ENCODE results near the gene NTRK2. TPM values are rescaled to one million over a fixed set of nuclear protein-coding genes. Genes with fewer than 3 reads are reported as not detected.

NTRK2 gene
- total and polyA plus RNA-seq, 4 donors = 0.88 to 48.1 (median 28.2) TPM

DNA sequence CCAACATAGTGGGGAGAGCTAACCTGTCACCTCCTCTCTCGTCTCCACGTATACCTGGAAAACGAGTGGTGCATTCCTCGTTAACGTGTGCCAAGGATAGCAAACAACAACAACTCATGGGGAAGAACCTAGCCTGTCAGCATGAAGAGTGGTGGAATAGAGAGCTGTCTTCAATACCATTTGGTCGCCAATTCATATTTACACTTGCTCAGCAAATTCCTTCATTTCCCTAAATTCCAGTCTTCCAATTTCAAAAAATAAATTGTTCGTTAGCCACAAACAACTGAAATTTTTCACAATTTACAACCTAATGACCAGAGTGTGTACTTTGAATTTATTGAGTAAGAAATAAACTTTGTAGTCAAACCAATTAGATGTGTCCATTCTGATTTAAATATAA is 344.8 kb downstream of the NTRK2 start:
- ATAC-seq (ENCODE audit: low FRiP score) (no peak), DNase-seq (no peak)
- 92 to 93% methylated on average over 7 of the region's 7 CpGs for WGBS, 2 donors
- no peaks in the 10 kb centered on the region for H3K9me3 ChIP-seq (ENCODE audit: control insufficient read depth, low read length)
- no peak overlapping the region for H3K4me3 ChIP-seq (ENCODE audit: low read length in 2 of 2)
- no peaks in the 10 kb centered on the region for H3K36me3 ChIP-seq (ENCODE audit: control insufficient read depth in 1 of 2, insufficient read depth in 2 of 2, low read length in 1 of 2)
- intact Hi-C loops (cut with DNase I) = no loop called here
- H3K4me1 ChIP-seq (ENCODE audit: control insufficient read depth in 1 of 2, insufficient read depth in 2 of 2, low read length in 2 of 2) = no peaks in the 10 kb centered on the region
- no peaks in the 10 kb centered on the region for H3K27me3 ChIP-seq (ENCODE audit: control insufficient read depth in 1 of 2, insufficient read depth in 2 of 2, low read length in 1 of 2)
- no peak overlapping the region for H3K27ac ChIP-seq (ENCODE audit: low read depth in 1 of 2, low read length in 2 of 2)

DNA sequence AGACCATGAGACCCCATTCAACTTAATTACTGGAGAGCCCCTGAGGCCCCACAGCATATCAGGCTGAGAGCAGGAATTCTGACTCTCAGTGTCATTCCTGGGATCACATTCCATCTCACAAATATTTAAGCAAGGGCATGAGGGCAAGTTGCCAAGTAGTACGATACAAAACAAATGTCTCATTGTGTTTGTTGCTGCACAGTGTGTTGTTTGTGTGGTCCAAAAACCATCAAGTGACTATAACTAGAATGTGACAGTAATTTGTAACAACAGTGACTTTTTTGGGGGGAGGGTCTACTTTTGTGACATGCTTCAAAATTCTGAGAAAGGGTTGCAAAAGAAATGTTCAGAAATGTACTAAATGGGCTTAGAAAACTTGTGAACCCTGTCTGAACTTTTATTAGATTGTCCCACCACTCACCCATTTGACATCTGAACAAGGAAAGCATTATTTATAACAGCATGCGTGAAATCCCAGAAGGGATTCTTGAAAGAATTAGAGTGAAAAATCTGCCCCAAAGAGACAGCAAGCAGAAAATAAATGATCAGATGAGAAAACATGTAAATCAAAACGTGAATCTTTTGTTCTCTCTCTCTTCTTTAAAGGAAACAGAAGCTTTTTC is 347.0 kb downstream of the NTRK2 start:
- H3K27me3 ChIP-seq (ENCODE audit: control insufficient read depth in 1 of 2, insufficient read depth in 2 of 2, low read length in 1 of 2) = no peaks in the 10 kb centered on the region

GRCh38 chr9:85020791-85021190 is 351.3 kb downstream of the NTRK2 start:
- H3K27ac ChIP-seq (ENCODE audit: low read depth in 1 of 2, low read length in 2 of 2) = no peak overlapping the region
- H3K27me3 ChIP-seq (ENCODE audit: control insufficient read depth in 1 of 2, insufficient read depth in 2 of 2, low read length in 1 of 2) = no peaks in the 10 kb centered on the region
- DNase-seq (no peak), ATAC-seq (ENCODE audit: low FRiP score) (no peak)
- H3K9me3 ChIP-seq (ENCODE audit: control insufficient read depth, low read length) = no peaks in the 10 kb centered on the region
- no peaks in the 10 kb centered on the region for H3K4me1 ChIP-seq (ENCODE audit: control insufficient read depth in 1 of 2, insufficient read depth in 2 of 2, low read length in 2 of 2)
- no peaks in the 10 kb centered on the region for H3K36me3 ChIP-seq (ENCODE audit: control insufficient read depth in 1 of 2, insufficient read depth in 2 of 2, low read length in 1 of 2)
- H3K4me3 ChIP-seq (ENCODE audit: low read length in 2 of 2) = no peak overlapping the region
- WGBS, 2 donors = 41 to 43% methylated on average over 2 of the region's 2 CpGs
- intact Hi-C loops (cut with DNase I) = no loop called here

More for the DNA sequence above, 347.0 kb downstream of the NTRK2 start:
- no peak overlapping the region for H3K27ac ChIP-seq (ENCODE audit: low read depth in 1 of 2, low read length in 2 of 2)
- intact Hi-C loops (cut with DNase I) = no loop called here
- no peak for DNase-seq
- H3K4me3 ChIP-seq (ENCODE audit: low read length in 2 of 2) = no peak overlapping the region
- H3K9me3 ChIP-seq (ENCODE audit: control insufficient read depth, low read length) = no peaks in the 10 kb centered on the region
- 48 to 51% methylated on average over 3 of the region's 3 CpGs for WGBS, 2 donors
- no peaks in the 10 kb centered on the region for H3K4me1 ChIP-seq (ENCODE audit: control insufficient read depth in 1 of 2, insufficient read depth in 2 of 2, low read length in 2 of 2)
- H3K36me3 ChIP-seq (ENCODE audit: control insufficient read depth in 1 of 2, insufficient read depth in 2 of 2, low read length in 1 of 2) = no peaks in the 10 kb centered on the region
- ATAC-seq (ENCODE audit: low FRiP score) = no peak

GRCh38 chr9:85021686-85022085 is 352.2 kb downstream of the NTRK2 start:
- H3K4me1 ChIP-seq (ENCODE audit: control insufficient read depth in 1 of 2, insufficient read depth in 2 of 2, low read length in 2 of 2) = no peaks in the 10 kb centered on the region
- DNase-seq (no peak), ATAC-seq (ENCODE audit: low FRiP score) (no peak)
- no peaks in the 10 kb centered on the region for H3K9me3 ChIP-seq (ENCODE audit: control insufficient read depth, low read length)
- intact Hi-C loops (cut with DNase I) = no loop called here
- no peak overlapping the region for H3K27ac ChIP-seq (ENCODE audit: low read depth in 1 of 2, low read length in 2 of 2)
- no peaks in the 10 kb centered on the region for H3K27me3 ChIP-seq (ENCODE audit: control insufficient read depth in 1 of 2, insufficient read depth in 2 of 2, low read length in 1 of 2)
- H3K36me3 ChIP-seq (ENCODE audit: control insufficient read depth in 1 of 2, insufficient read depth in 2 of 2, low read length in 1 of 2) = no peaks in the 10 kb centered on the region
- 91% methylated on average over 4 of the region's 4 CpGs for WGBS, 2 donors
- H3K4me3 ChIP-seq (ENCODE audit: low read length in 2 of 2) = no peak overlapping the region

DNA sequence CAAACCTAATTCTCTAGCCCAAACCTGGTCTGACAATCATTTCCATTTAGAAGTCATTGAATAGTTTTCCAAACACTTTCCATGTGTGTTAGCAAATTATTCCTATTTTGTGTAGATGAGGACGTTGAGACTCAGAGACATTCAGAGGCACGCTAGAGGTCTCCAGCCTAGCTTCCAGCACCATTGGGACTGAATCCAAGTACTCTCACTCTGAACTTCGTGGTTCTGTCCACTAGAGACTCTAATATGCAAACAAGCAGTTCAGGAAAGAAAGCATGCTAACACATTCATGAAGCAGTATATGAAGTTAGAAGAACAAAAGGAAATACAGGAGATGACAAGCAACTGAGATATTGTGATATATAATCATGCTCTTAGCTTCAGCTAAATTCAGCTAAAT is 354.8 kb downstream of the NTRK2 start:
- Histone ChIP-seq H3K4me1 (ENCODE audit: control insufficient read depth in 1 of 2, insufficient read depth in 2 of 2, low read length in 2 of 2) (no peaks in the 10 kb centered on the region), H3K9me3 (ENCODE audit: control insufficient read depth, low read length) (no peaks in the 10 kb centered on the region), H3K4me3 (ENCODE audit: low read length in 2 of 2) (no peak overlapping the region), H3K27me3 (ENCODE audit: control insufficient read depth in 1 of 2, insufficient read depth in 2 of 2, low read length in 1 of 2) (no peaks in the 10 kb centered on the region), H3K36me3 (ENCODE audit: control insufficient read depth in 1 of 2, insufficient read depth in 2 of 2, low read length in 1 of 2) (no peaks in the 10 kb centered on the region), H3K27ac (ENCODE audit: low read depth in 1 of 2, low read length in 2 of 2) (no peak overlapping the region)
- ATAC-seq (ENCODE audit: low FRiP score) (no peak), DNase-seq (no peak)
- intact Hi-C loops (cut with DNase I) = no loop called here
- 7 to 12% methylated on average over 3 of the region's 3 CpGs for WGBS, 2 donors

DNA sequence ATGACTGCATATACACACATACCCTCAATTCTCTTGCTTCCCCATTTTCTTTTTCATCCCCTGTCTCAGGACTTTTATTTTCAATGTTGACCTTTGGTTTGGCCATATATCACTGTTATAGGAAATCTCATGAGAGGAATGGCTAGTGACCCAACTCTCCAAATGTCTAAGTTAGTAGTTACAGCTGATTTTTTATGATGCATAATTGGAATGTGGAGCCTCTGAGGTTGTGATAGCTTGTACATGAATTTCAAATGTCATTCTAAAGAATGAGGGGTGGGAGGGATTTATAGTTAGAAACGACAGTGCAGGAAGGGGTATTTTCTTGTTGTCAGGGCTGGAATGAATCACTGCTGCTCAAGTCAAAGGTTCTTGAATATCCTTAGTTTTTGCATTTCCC is 356.1 kb downstream of the NTRK2 start:
- intact Hi-C loops (cut with DNase I) = no loop called here
- H3K9me3 ChIP-seq (ENCODE audit: control insufficient read depth, low read length) = no peaks in the 10 kb centered on the region
- H3K4me3 ChIP-seq (ENCODE audit: low read length in 2 of 2) = no peak overlapping the region
- H3K36me3 ChIP-seq (ENCODE audit: control insufficient read depth in 1 of 2, insufficient read depth in 2 of 2, low read length in 1 of 2) = no peaks in the 10 kb centered on the region
- H3K27ac ChIP-seq (ENCODE audit: low read depth in 1 of 2, low read length in 2 of 2) = no peak overlapping the region
- DNase-seq (no peak), ATAC-seq (ENCODE audit: low FRiP score) (no peak)
- 38 to 43% methylated on average over 1 of the region's 1 CpG for WGBS, 2 donors
- H3K4me1 ChIP-seq (ENCODE audit: control insufficient read depth in 1 of 2, insufficient read depth in 2 of 2, low read length in 2 of 2) = no peaks in the 10 kb centered on the region
- no peaks in the 10 kb centered on the region for H3K27me3 ChIP-seq (ENCODE audit: control insufficient read depth in 1 of 2, insufficient read depth in 2 of 2, low read length in 1 of 2)

- DNase-seq (no peak), ATAC-seq (ENCODE audit: low FRiP score) (no peak)
- 74 to 86% methylated on average over 3 of the region's 3 CpGs for WGBS, 2 donors
Observed at GRCh38 chr9:85027870-85028269, 358.3 kb downstream of the NTRK2 start.

DNA sequence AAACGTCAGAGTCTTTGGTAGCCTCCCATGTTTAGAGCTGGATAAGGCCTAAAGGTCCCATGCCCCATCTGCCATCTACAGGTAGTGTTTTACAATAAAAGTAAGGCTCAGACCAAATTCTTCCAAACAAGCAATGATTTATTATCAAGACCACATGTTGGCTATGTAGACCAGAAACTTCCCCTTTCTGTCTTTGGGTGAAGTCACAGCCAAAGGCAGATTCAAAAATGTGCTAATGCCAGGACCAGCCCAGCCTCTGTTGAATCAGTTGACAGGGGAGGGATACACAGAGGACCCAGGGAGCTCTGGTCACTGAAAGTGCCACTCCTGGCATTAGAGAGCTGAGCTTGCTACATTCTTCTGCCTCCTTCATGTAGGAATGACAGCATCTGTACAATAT is 360.8 kb downstream of the NTRK2 start:
- Histone ChIP-seq H3K4me1 (ENCODE audit: control insufficient read depth in 1 of 2, insufficient read depth in 2 of 2, low read length in 2 of 2) (no peaks in the 10 kb centered on the region), H3K36me3 (ENCODE audit: control insufficient read depth in 1 of 2, insufficient read depth in 2 of 2, low read length in 1 of 2) (no peaks in the 10 kb centered on the region), H3K27me3 (ENCODE audit: control insufficient read depth in 1 of 2, insufficient read depth in 2 of 2, low read length in 1 of 2) (peaks cover 0 to 1% of the 10 kb centered on the region in 2 donors), H3K9me3 (ENCODE audit: control insufficient read depth, low read length) (no peaks in the 10 kb centered on the region), H3K27ac (ENCODE audit: low read depth in 1 of 2, low read length in 2 of 2) (no peak overlapping the region), H3K4me3 (ENCODE audit: low read length in 2 of 2) (no peak overlapping the region)
- ATAC-seq (ENCODE audit: low FRiP score) (no peak), DNase-seq (no peak)
- intact Hi-C loops (cut with DNase I) = no loop called here
- WGBS, 2 donors = 25 to 48% methylated on average over 1 of the region's 1 CpG

More at GRCh38 chr9:85027870-85028269, 358.3 kb downstream of the NTRK2 start:
- Histone ChIP-seq H3K4me1 (ENCODE audit: control insufficient read depth in 1 of 2, insufficient read depth in 2 of 2, low read length in 2 of 2) (no peaks in the 10 kb centered on the region), H3K4me3 (ENCODE audit: low read length in 2 of 2) (no peak overlapping the region), H3K27me3 (ENCODE audit: control insufficient read depth in 1 of 2, insufficient read depth in 2 of 2, low read length in 1 of 2) (peaks cover 0 to 1% of the 10 kb centered on the region in 2 donors), H3K27ac (ENCODE audit: low read depth in 1 of 2, low read length in 2 of 2) (no peak overlapping the region), H3K36me3 (ENCODE audit: control insufficient read depth in 1 of 2, insufficient read depth in 2 of 2, low read length in 1 of 2) (no peaks in the 10 kb centered on the region), H3K9me3 (ENCODE audit: control insufficient read depth, low read length) (no peaks in the 10 kb centered on the region)
- intact Hi-C loops (cut with DNase I) = no loop called here

- peaks cover 1% of the 10 kb centered on the region for H3K9me3 ChIP-seq (ENCODE audit: control insufficient read depth, low read length)
- H3K4me1 ChIP-seq (ENCODE audit: control insufficient read depth in 1 of 2, insufficient read depth in 2 of 2, low read length in 2 of 2) = peaks cover 0 to 2% of the 10 kb centered on the region in 2 donors
- ATAC-seq (ENCODE audit: low FRiP score) (no peak), DNase-seq (no peak)
- 49 to 76% methylated on average over 2 of the region's 2 CpGs for WGBS, 2 donors
- no peak overlapping the region for H3K27ac ChIP-seq (ENCODE audit: low read depth in 1 of 2, low read length in 2 of 2)
- intact Hi-C loops (cut with DNase I) = no loop called here
- H3K36me3 ChIP-seq (ENCODE audit: control insufficient read depth in 1 of 2, insufficient read depth in 2 of 2, low read length in 1 of 2) = no peaks in the 10 kb centered on the region
- H3K4me3 ChIP-seq (ENCODE audit: low read length in 2 of 2) = no peak overlapping the region
- peaks cover 0 to 3% of the 10 kb centered on the region in 2 donors for H3K27me3 ChIP-seq (ENCODE audit: control insufficient read depth in 1 of 2, insufficient read depth in 2 of 2, low read length in 1 of 2)
Observed at GRCh38 chr9:85036496-85036895, 367.0 kb downstream of the NTRK2 start.
